SH-SY5Y (cell line): Measurements from ENCODE around the gene COL1A1.

Experiments
- GATA2 ChIP-seq: IDR thresholded peaks from 2 replicates; pipeline ENCODE4 v1.6.1; 2011; ENCODE audit warnings: mild to moderate bottlenecking, low read depth, low read length
- GATA3 ChIP-seq: IDR thresholded peaks from 2 replicates; pipeline ENCODE4 v1.6.1; 2011; ENCODE audit warnings: low read depth, mild to moderate bottlenecking, low read length, moderate library complexity

DNA sequence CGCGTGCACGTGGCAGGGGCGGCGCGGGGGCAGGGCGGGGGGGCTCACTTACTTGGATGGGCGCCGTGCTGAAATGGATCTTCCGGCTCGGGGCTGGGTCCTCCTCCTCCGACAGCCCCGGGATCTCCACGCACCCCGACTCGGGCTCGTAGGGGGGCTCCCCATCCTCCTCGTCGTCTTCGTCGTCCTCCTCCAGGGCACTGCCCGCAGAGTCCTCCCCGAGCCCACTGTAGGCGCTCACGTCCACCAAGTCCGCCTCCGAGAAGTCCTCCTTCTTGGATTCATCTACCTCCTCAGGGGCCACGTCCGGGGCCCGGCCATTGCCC is 52.4 kb downstream of the COL1A1 start:
- TF ChIP-seq GATA2: no peak
- no peak for TF ChIP-seq GATA3
